Measurements from ENCODE around the gene B4GALNT2.

DNA sequence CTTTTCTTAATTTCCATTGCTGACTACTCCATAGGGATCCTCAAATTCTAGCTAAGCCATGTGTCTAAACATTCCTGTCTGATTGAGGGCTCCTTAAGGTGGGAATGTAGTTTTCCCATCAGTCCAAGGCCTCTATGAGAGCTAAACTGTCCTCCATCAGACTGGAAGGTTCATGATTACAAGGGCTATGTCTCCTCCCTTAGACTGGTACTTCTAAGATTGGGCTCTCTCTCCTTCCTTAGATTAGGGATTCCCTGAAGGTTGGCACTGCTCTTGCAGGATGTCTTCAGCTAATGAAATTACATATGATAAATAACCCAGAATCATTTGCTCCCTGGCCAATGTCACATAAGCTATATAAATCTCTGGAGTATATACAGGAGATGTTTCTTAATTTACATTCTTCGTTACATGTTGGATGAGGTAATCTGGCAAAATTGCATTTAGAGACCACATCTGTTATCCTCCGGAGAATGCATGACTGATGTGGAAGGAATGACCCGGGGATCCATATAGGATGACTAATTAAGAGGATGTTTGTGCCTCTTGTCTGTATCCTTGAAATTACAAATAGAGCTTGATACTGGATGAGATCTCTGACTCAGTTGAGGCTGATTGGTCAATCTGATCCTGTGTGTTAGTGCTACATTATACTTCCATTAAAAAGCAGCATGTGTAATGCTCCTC is 14.2 kb downstream of the B4GALNT2 start:
- TF ChIP-seq POLR2AphosphoS5 (IDR thresholded peaks at IDR 0.05; ENCODE audit: low read depth, low read length), result no peak
- TF ChIP-seq, protein P1, sequence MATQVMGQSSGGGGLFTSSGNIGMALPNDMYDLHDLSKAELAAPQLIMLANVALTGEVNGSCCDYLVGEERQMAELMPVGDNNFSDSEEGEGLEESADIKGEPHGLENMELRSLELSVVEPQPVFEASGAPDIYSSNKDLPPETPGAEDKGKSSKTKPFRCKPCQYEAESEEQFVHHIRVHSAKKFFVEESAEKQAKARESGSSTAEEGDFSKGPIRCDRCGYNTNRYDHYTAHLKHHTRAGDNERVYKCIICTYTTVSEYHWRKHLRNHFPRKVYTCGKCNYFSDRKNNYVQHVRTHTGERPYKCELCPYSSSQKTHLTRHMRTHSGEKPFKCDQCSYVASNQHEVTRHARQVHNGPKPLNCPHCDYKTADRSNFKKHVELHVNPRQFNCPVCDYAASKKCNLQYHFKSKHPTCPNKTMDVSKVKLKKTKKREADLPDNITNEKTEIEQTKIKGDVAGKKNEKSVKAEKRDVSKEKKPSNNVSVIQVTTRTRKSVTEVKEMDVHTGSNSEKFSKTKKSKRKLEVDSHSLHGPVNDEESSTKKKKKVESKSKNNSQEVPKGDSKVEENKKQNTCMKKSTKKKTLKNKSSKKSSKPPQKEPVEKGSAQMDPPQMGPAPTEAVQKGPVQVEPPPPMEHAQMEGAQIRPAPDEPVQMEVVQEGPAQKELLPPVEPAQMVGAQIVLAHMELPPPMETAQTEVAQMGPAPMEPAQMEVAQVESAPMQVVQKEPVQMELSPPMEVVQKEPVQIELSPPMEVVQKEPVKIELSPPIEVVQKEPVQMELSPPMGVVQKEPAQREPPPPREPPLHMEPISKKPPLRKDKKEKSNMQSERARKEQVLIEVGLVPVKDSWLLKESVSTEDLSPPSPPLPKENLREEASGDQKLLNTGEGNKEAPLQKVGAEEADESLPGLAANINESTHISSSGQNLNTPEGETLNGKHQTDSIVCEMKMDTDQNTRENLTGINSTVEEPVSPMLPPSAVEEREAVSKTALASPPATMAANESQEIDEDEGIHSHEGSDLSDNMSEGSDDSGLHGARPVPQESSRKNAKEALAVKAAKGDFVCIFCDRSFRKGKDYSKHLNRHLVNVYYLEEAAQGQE (IDR thresholded peaks at IDR 0.05; ENCODE audit: insufficient read depth in 1 of 2, low read depth in 2 of 2, low read length in 2 of 2), result no peak
- TF ChIP-seq TAF1 (IDR thresholded peaks at IDR 0.05; ENCODE audit: borderline replicate concordance, insufficient read depth, low read length), result no peak

Data from PFSK-1 (cell line).